Osteoblast (primary cell): ENCODE data around the gene PTX4. TPM values are rescaled to one million over a fixed set of nuclear protein-coding genes. Genes with fewer than 3 reads are reported as not detected.

Source experiments
- DNase-seq: peaks from one replicate; pipeline ENCODE4 v3.0.0; 2011; ENCODE audit warnings: low spot score, mixed read lengths; ENCODE audit not compliant: insufficient read length; ENCODE audit errors: missing footprints
- H2AFZ ChIP-seq: 2 replicates; pipeline ENCODE4 v1.6.0; 2011; ENCODE audit warnings: mild to moderate bottlenecking, low read length
- H3K27ac ChIP-seq: 2 replicates; pipeline ENCODE4 v1.5.1; 2011; ENCODE audit warnings: mild to moderate bottlenecking, low read depth, low read length, moderate library complexity
- H3K27me3 ChIP-seq: 2 replicates; pipeline ENCODE4 v1.6.0; 2012; ENCODE audit warnings: mild to moderate bottlenecking, control low read depth, inconsistent platforms, low read length, moderate library complexity; ENCODE audit not compliant: insufficient read depth
- H3K36me3 ChIP-seq: 2 replicates; pipeline ENCODE4 v1.5.1; 2011; ENCODE audit warnings: mild to moderate bottlenecking, low read length, control low read depth, moderate library complexity; ENCODE audit not compliant: insufficient read depth
- H3K4me1 ChIP-seq: 2 replicates; pipeline ENCODE4 v1.5.1; 2011; ENCODE audit warnings: mild to moderate bottlenecking, low read length, control low read depth, moderate library complexity; ENCODE audit not compliant: insufficient read depth
- H3K4me2 ChIP-seq: 2 replicates; pipeline ENCODE4 v1.6.0; 2011; ENCODE audit warnings: mild to moderate bottlenecking, low read length; ENCODE audit not compliant: insufficient read depth
- H3K4me3 ChIP-seq: fragments of 200-600 bp; sonication (generic); 3 replicates; pipeline ENCODE4 v1.5.1; 2012; ENCODE audit warnings: mild to moderate bottlenecking, low read length, inconsistent platforms; ENCODE audit not compliant: insufficient read depth
- H3K79me2 ChIP-seq: 2 replicates; pipeline ENCODE4 v1.6.0; 2012; ENCODE audit warnings: mild to moderate bottlenecking, low read length, control low read depth, inconsistent platforms; ENCODE audit not compliant: insufficient read depth
- H3K9me3 ChIP-seq: 2 replicates; pipeline ENCODE4 v1.5.1; 2011; ENCODE audit warnings: low read depth, low read length, control low read depth
- H4K20me1 ChIP-seq: 2 replicates; pipeline ENCODE4 v1.6.0; 2012; ENCODE audit warnings: mild to moderate bottlenecking, low read length, control low read depth; ENCODE audit not compliant: insufficient read depth
- CTCF ChIP-seq: IDR thresholded peaks from 2 replicates; pipeline ENCODE4 v1.5.1; 2011; ENCODE audit warnings: mild to moderate bottlenecking, low read depth, low read length, moderate library complexity; ENCODE audit errors: extremely low read depth
- total RNA-seq: library from RNA; depleted of rRNA; stranded (reverse); fragments of >200 nt; gene quantifications from 2 replicates; pipeline ENCODE4 v1.2.3, GENCODE V29; 2012

The PTX4 gene
- total RNA-seq, 1 donor, result not detected

DNA sequence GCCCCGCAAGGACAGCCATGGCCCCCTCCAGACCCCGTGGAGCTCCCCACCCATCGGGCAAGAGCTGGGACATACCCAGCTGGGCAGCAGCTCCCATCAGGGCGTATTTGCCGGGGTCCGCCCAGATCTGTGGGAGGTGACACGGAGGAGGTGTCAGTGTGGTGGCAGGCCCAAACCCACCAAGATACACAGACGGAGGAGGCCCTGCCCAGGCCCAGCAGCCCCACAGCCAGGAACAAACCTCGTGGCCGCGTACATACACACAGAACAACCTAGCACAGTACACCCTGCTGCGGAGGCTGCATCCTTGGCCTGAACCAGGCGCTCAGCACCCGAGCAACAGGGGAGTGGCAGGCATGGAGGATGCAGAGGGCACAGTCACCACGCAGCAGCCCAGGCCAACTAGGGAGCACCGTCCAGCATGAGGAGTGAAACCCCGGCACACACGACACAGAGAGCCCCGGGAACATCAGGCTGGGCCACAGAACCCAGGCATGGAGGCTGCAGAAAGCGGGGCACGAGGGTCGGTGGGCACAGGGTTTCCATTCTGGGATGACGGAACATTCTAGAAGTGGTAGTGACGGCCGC, 39.4 kb downstream of the PTX4 start:
- H3K9me3 ChIP-seq, result no peaks in the 10 kb centered on the region
- peaks cover 8% of the 10 kb centered on the region for H3K36me3 ChIP-seq
- H3K4me3 ChIP-seq, result no peak overlapping the region
- H3K4me2 ChIP-seq, result no peak overlapping the region
- no peak overlapping the region for H3K27ac ChIP-seq
- H3K4me1 ChIP-seq, result no peaks in the 10 kb centered on the region
- no peak overlapping the region for H2AFZ ChIP-seq
- H3K27me3 ChIP-seq, result no peaks in the 10 kb centered on the region
- H3K79me2 ChIP-seq, result no peaks in the 10 kb centered on the region
- DNase-seq, result no peak
- no peaks in the 10 kb centered on the region for H4K20me1 ChIP-seq
- TF ChIP-seq CTCF, result no peak

GRCh38 chr16:1448536-1449116, 40.1 kb downstream of the PTX4 start:
- Histone ChIP-seq H3K4me2 (no peak overlapping the region), H3K27ac (no peak overlapping the region), H3K36me3 (peaks cover 8% of the 10 kb centered on the region), H3K9me3 (no peaks in the 10 kb centered on the region), H3K4me3 (no peak overlapping the region), H3K27me3 (no peaks in the 10 kb centered on the region), H2AFZ (no peak overlapping the region), H3K4me1 (no peaks in the 10 kb centered on the region), H3K79me2 (no peaks in the 10 kb centered on the region), H4K20me1 (no peaks in the 10 kb centered on the region)
- TF ChIP-seq CTCF, result no peak
- no peak for DNase-seq

- no peak overlapping the region for H2AFZ ChIP-seq
- H3K27me3 ChIP-seq, result no peaks in the 10 kb centered on the region
- no peak overlapping the region for H3K4me3 ChIP-seq
- H3K4me2 ChIP-seq, result no peak overlapping the region
- TF ChIP-seq CTCF, result no peak
- no peaks in the 10 kb centered on the region for H4K20me1 ChIP-seq
- no peaks in the 10 kb centered on the region for H3K9me3 ChIP-seq
- no peaks in the 10 kb centered on the region for H3K4me1 ChIP-seq
- DNase-seq, result no peak
- H3K27ac ChIP-seq, result no peak overlapping the region
- peaks cover 8% of the 10 kb centered on the region for H3K36me3 ChIP-seq
- H3K79me2 ChIP-seq, result no peaks in the 10 kb centered on the region
Observed at GRCh38 chr16:1447965-1448364, 40.8 kb downstream of the PTX4 start.

DNA sequence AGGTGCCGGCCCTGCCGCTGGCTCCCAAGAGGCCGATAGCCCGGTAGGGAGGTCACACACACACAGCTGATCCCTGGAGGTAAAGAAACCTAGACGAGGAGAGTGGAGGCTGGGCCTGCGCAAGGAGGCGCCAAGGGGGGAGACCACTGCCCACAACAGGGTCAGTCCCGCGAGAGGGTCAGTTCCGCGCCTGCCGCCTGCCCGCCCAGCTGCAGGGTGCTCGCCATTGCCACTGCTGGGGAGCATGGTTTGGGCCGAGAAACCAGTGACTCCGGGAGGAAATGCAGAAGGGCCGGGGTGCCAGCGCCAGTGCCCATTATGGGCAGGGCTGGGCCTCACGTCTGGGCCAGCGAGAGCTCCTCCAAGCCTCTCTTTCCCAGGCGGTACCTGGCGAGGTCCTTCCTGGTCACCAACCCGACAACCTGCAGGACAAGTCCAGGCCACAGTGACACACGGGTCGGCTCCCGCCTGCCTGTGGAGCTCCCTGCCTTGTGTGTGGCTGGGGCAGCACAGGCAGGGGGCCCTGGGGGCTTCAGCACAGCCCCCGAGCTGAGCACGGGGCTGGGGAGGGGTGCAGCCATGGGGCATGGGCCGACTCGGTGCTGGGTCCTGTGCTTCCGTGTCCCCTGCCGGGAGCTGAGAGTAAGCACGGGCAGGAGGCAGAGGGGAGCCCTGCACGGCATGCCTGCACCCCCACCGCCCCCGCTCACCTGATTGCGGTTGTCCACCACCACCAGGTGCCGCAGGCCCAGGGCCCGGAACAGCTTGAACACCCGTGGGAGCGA, 42.3 kb downstream of the PTX4 start:
- Histone ChIP-seq H3K27me3 (no peaks in the 10 kb centered on the region), H3K9me3 (no peaks in the 10 kb centered on the region), H3K36me3 (peaks cover 7% of the 10 kb centered on the region), H3K27ac (no peak overlapping the region), H3K4me3 (no peak overlapping the region), H3K79me2 (no peaks in the 10 kb centered on the region), H3K4me2 (no peak overlapping the region), H3K4me1 (no peaks in the 10 kb centered on the region), H2AFZ (no peak overlapping the region), H4K20me1 (no peaks in the 10 kb centered on the region)
- DNase-seq, result no peak
- TF ChIP-seq CTCF, result no peak
